LNCAP (cell line): ENCODE data around the gene ARID3A.

ENCODE experiments used
- TF ChIP-seq, protein P1 (sequence below): fragments of 450-650 bp; IDR thresholded peaks from 2 replicates; pipeline ENCODE4 v1.5.1; 2017; ENCODE audit warnings: mild to moderate bottlenecking

Gene ARID3A

DNA sequence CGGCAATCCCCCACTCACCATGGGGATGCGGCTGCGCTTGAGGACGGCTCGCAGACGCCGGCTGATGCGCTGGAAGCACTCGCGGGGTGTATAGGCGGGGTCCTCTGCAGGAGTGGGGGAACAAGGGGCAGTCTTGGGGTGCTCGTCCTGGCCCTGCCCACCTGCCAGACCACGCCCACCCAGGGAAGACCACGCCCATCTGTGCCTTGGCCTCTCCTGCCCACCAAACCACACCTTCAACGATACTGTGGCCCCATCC lies 25.9 kb upstream of the ARID3A start:
- TF ChIP-seq, protein P1, sequence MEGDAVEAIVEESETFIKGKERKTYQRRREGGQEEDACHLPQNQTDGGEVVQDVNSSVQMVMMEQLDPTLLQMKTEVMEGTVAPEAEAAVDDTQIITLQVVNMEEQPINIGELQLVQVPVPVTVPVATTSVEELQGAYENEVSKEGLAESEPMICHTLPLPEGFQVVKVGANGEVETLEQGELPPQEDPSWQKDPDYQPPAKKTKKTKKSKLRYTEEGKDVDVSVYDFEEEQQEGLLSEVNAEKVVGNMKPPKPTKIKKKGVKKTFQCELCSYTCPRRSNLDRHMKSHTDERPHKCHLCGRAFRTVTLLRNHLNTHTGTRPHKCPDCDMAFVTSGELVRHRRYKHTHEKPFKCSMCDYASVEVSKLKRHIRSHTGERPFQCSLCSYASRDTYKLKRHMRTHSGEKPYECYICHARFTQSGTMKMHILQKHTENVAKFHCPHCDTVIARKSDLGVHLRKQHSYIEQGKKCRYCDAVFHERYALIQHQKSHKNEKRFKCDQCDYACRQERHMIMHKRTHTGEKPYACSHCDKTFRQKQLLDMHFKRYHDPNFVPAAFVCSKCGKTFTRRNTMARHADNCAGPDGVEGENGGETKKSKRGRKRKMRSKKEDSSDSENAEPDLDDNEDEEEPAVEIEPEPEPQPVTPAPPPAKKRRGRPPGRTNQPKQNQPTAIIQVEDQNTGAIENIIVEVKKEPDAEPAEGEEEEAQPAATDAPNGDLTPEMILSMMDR = no peak

DNA sequence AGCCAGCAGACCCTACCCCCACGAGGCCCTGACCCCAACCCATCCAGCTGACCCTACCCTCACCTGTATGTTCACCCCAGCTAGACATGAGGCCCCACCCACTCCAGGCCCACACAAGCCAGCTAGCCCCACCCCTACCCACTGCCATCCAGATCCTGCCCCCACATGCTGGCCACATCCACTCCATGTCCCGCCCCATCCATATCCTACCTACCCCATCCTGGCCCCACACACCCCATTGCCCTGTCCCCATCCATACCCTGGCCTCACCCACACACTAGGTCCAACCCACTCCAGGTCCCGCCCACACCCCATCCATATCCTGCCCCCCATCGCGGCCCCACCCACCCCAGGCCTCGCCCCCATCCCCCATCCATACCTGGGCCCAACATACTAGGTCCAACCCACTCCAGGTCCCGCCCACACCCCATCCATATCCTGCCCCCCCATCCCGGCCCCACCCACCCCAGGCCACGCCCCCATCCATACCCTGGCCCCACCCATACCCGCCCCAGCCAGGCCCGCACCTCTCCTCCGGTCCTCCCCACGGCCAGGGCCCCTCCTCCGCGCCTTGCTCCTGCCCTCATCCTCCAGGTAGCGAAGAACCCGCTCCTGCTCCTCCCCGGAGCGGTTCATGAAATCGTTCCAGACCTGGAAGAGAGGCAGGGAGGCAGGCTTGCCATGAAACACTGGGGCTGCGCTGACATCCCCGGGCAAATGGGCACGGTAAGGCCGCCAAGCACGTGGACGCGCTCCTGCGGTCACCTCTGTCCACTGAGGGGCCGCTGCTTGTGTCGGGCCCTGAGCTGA lies 25.3 kb upstream of the ARID3A start:
- TF ChIP-seq, protein P1 = no peak

DNA sequence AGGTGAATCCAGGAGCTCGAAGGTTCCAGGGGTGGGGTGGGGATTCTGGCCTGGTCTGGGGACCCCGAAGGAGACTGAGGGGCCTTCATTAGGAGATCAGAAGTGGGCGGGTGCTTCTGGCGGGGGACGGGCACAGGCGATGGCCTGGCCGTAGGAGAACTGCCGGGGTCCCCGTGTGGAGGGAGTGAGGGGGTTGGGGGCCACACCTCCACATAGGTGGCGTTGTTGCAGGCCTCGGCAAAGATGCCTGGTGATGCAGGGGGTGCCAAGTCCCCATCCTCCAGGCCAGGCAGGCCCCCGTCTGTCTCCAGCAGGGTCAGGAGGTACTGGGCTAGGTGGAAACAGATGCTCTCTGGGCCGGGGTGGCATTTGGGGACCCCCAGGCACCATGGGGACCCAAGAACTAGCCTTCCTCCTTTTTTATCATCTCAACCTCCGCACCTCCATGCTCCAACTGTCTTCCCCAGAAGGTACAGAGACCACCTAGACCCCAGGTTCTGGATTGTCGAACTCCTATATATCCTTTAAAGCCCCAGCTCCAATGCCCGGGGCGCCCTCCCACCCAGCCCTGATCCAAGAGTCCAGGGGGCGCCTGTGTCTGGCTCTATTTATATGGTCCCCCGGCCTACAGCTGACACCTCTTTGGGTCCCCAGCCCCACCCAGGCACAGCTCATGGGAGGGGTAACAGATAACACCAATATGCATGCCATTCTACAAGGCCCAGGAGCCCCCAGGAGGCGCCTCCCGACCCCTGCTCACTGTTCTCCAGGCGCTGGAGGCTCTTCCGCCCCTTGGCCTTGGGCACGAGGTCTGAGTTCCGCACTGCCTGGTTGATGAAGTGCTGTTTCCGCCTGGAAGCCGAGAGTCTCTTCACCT lies 24.4 kb upstream of the ARID3A start:
- TF ChIP-seq, protein P1 = no peak

DNA sequence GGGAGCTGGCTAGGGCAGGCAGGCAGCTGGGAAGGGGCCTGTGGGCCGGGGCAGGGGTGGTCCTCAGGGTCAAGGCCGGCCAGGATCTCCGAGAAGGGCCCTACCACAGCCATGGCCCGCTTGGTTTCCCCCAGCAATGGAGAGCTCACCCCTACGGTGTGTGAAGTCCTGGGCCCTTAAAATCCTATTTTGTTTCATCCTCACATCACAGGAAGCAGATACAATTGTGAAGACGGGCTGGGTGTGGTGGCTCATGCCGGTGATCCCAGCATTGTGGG lies 23.8 kb upstream of the ARID3A start:
- TF ChIP-seq, protein P1 = no peak

DNA sequence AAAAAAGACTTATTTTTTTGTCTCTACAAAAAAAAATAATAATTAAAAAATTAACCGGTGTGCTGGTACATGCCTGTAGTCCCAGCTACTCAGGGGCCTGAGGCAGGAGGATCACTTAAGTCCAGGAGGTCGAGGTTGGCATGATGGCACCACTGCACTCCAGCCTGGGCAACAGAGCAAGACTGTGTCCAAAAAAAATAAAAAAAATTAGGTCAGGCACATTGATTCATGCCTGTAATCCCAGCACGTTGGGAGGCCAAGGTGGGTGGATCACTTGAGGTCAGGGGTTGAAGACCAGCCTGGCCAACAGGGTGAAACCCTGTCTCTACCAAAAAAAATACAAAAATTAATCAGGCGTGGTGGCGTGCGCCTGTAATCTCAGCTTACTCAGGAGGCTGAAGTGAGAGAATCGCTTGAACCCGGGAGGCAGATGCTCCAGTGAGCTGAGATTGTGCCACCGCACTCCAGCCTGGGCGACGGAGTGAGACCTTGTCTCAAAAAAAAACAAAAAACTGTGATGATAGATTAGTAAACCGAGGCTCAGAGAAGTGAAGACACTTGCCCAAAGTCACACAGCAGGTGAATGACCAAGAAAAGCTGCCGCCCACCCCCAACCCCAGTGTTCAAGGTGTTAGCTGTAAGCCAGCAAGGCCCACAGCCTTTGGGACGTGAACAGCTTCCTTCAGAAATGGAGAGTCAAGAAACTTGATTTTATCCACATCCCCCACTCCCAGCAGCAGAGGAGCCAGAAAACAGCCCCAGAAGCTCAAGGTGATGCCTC lies 23.2 kb upstream of the ARID3A start:
- TF ChIP-seq, protein P1 = no peak

DNA sequence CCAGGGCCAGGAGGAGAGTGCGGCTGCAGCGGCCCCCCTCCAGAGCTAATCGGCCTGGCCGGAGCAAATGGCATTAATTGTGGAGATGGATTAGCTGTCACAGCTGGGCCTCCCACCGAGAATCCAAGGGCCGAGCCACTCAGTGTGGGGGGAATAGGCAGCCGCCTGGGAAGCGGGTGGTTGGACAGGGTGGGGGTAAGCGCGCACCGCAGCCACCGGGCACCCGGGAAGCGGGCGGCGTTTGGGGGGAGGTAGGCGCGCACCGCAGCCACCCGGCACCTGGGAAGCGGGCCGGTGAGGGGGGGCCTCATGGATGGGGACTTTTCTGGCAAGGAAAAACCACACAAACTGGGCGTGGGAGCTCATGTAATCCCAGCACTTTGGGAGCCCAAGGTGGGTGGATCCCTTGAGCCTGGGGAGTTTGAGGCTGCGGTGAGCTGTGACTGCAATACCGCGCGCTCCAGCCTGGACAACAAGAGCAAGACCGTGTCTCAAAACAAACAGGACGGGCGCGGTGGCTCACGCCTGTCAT lies 22.5 kb upstream of the ARID3A start:
- TF ChIP-seq, protein P1 = no peak

DNA sequence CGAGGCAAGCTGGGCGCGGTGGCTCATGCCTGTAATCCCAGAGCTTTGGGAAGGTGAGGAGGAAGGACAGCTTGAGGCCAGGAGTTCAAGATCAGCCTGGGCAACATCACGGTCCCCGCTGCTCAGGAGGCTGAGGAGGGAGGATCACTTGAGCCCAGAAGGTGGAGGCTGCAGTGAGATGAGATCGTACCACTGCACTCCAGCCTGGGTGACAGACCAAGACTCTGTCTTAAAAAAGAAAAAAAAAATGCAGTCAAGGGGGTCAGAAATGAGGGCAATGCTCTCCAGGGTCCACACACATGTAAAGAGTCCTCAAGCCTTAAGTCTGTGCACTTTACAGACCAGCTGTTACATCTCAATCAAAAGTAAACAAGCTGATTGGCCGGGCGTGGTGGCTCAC lies 21.3 kb upstream of the ARID3A start:
- TF ChIP-seq, protein P1 = no peak
